HepG2 (cell line): ENCODE results near the gene THRA. TPM values are rescaled to one million over a fixed set of nuclear protein-coding genes. Genes with fewer than 3 reads are reported as not detected.
A peak's percentile ranks its signal among the peaks of the same experiment; 100 is the strongest.

Experiments used
- ATAC-seq: fragments of 200-7000 bp; cut with Tn5 transposase; 3 replicates; pipeline ENCODE4 v1.9.1; 2020; ENCODE audit warnings: mild to moderate bottlenecking, moderate library complexity
- BruUV-seq: library from RNA; stranded (reverse); fragments of 400-500 nt; replicated peaks from 2 replicates; lab custom pipeline; 2021; lab: Mats Ljungman, UMichigan
- CTCF ChIA-PET: fragments of 300-600 bp; formaldehyde crosslinking; extraction: SDS; loops from one replicate; lab custom pipeline; 2021; ENCODE audit warnings: low total read pairs, inconsistent platforms, low intra/inter-chr PET ratio; lab: Yijun Ruan, JAX
- POLR2A ChIA-PET: fragments of 350-600 bp; sonication (Branson Sonifier 250); formaldehyde crosslinking; loops from one replicate; lab custom pipeline; 2020; ENCODE audit warnings: antibody characterized with exemption, inconsistent platforms; lab: Yijun Ruan, JAX
- DNase-seq: peaks from one replicate; pipeline ENCODE4 v3.0.0-alpha.2; 2015; ENCODE audit warnings: low spot score
- FAIRE-seq: peaks from 3 replicates; lab custom pipeline; 2011; peaks lifted over from hg19 to GRCh38; lab: Jason Lieb, UNC
- H2AFZ ChIP-seq: one replicate; pipeline ENCODE4 v1.6.1; 2011; ENCODE audit warnings: low read length, inconsistent platforms
- H3K27ac ChIP-seq: fragments of 300-600 bp; 3 replicates; pipeline ENCODE4 v1.8.0; 2011; ENCODE audit warnings: mixed run types, mild to moderate bottlenecking, mixed read lengths, low read length, inconsistent platforms; ENCODE audit not compliant: insufficient read depth; ENCODE audit errors: extremely low read length
- H3K27me3 ChIP-seq, 2 experiments: fragments of 200-600 bp in 1 of 2; 2 replicates in 1 of 2; 3 replicates in 1 of 2; pipeline versions ENCODE4 v1.6.0 to v1.8.0; 2011; ENCODE audit warnings: low read length in 2 of 2, mild to moderate bottlenecking in 2 of 2, moderate library complexity in 2 of 2, inconsistent platforms in 1 of 2; ENCODE audit not compliant: insufficient read depth in 2 of 2, control insufficient read depth in 1 of 2
- H3K36me3 ChIP-seq, 2 experiments: fragments of 200-600 bp in 1 of 2; replicated peaks in 1 of 2; 2 replicates in 1 of 2; 3 replicates in 1 of 2; pipeline versions ENCODE4 v1.5.1 to v1.8.0; 2011; ENCODE audit warnings: low read length in 2 of 2, inconsistent platforms in 1 of 2; ENCODE audit not compliant: insufficient read depth in 2 of 2, control insufficient read depth in 1 of 2
- H3K4me1 ChIP-seq: 2 replicates; pipeline ENCODE4 v1.5.1; 2012; ENCODE audit warnings: low read length, inconsistent platforms; ENCODE audit not compliant: insufficient read depth
- H3K4me2 ChIP-seq: 2 replicates; pipeline ENCODE4 v1.6.0; 2011; ENCODE audit warnings: low read depth, low read length, inconsistent platforms
- H3K4me3 ChIP-seq, 3 experiments: fragments of 200-600 bp in 1 of 3; sonication (generic), shearing (Covaris generic) in 1 of 3; replicated peaks in 1 of 3; 2 replicates each; pipeline ENCODE4 v1.5.1; 2011 to 2016; ENCODE audit warnings: low read length in 3 of 3, inconsistent platforms in 2 of 3, low read depth in 2 of 3, mild to moderate bottlenecking in 2 of 3, control low read depth in 1 of 3, mixed read lengths in 1 of 3; ENCODE audit not compliant: insufficient read depth in 1 of 3
- H3K79me2 ChIP-seq: one replicate; pipeline ENCODE4 v1.6.1; 2011; ENCODE audit warnings: low read length, inconsistent platforms; ENCODE audit not compliant: insufficient read depth
- H3K9ac ChIP-seq: 2 replicates; pipeline ENCODE4 v1.6.0; 2011; ENCODE audit warnings: mild to moderate bottlenecking, low read depth, low read length, inconsistent platforms; ENCODE audit not compliant: insufficient read depth
- H3K9me3 ChIP-seq: 2 replicates; pipeline ENCODE4 v1.5.1; 2012; ENCODE audit warnings: mild to moderate bottlenecking, low read length
- H4K20me1 ChIP-seq: 2 replicates; pipeline ENCODE4 v1.6.0; 2011; ENCODE audit warnings: inconsistent platforms, mild to moderate bottlenecking, low read length, moderate library complexity; ENCODE audit not compliant: insufficient read depth
- DPF2 ChIP-seq: sonication (generic); formaldehyde crosslinking; IDR thresholded peaks from 2 replicates; pipeline ENCODE4 v1.4.0; 2020; ENCODE audit warnings: mild to moderate bottlenecking, low read depth, missing genetic modification reagents, borderline replicate concordance
- DRAP1 ChIP-seq: IDR thresholded peaks from 2 replicates; pipeline ENCODE4 v1.6.1; 2016; ENCODE audit warnings: missing genetic modification reagents, missing compliant biosample characterization
- IRF9 ChIP-seq: sonication (generic); formaldehyde crosslinking; IDR thresholded peaks from 2 replicates; pipeline ENCODE4 v1.8.0; 2022; ENCODE audit warnings: missing genetic modification reagents, mild to moderate bottlenecking, borderline replicate concordance
- MAFG ChIP-seq: sonication (generic); formaldehyde crosslinking; IDR thresholded peaks from 2 replicates; pipeline ENCODE4 v1.5.1; 2020; ENCODE audit warnings: mild to moderate bottlenecking, missing genetic modification reagents
- MLX ChIP-seq: IDR thresholded peaks from 2 replicates; pipeline ENCODE4 v1.6.1; 2016
- MYPOP ChIP-seq: sonication (generic); formaldehyde crosslinking; IDR thresholded peaks from 2 replicates; pipeline ENCODE4 v1.8.1; 2023; ENCODE audit warnings: mild to moderate bottlenecking, moderate library complexity, missing genetic modification reagents
- PBX3 ChIP-seq: sonication (generic); formaldehyde crosslinking; IDR thresholded peaks from 2 replicates; pipeline ENCODE4 v1.8.1; 2023; ENCODE audit warnings: missing genetic modification reagents, inconsistent platforms, borderline replicate concordance
- PITX1 ChIP-seq: sonication (generic); formaldehyde crosslinking; IDR thresholded peaks from 2 replicates; pipeline ENCODE4 v1.5.1; 2020; ENCODE audit warnings: mild to moderate bottlenecking, missing genetic modification reagents
- TIGD3 ChIP-seq: sonication (generic); formaldehyde crosslinking; IDR thresholded peaks from 2 replicates; pipeline ENCODE4 v1.5.1; 2020; ENCODE audit warnings: mild to moderate bottlenecking, missing genetic modification reagents, borderline replicate concordance
- ZBTB21 ChIP-seq: sonication (generic); formaldehyde crosslinking; IDR thresholded peaks from 2 replicates; pipeline ENCODE4 v1.4.0; 2020; ENCODE audit warnings: missing genetic modification reagents
- ZNF383 ChIP-seq: sonication (generic); formaldehyde crosslinking; IDR thresholded peaks from 2 replicates; pipeline ENCODE4 v1.4.0; 2020; ENCODE audit warnings: missing genetic modification reagents, mild to moderate bottlenecking, borderline replicate concordance
- ZNF770 ChIP-seq: sonication (generic); formaldehyde crosslinking; IDR thresholded peaks from 2 replicates; pipeline ENCODE4 v1.5.0; 2020; ENCODE audit warnings: mild to moderate bottlenecking, missing genetic modification reagents
- ZNF777 ChIP-seq: sonication (generic); formaldehyde crosslinking; IDR thresholded peaks from 2 replicates; pipeline ENCODE4 v1.4.0; 2020; ENCODE audit warnings: missing genetic modification reagents
- whole genome bisulfite sequencing: methylation state at CpG from one replicate; pipeline ENCODE4 v1.1.6; 2017; ENCODE audit warnings: low lambda C conversion rate; 5-methylcytosine and 5-hydroxymethylcytosine counted together
- in situ Hi-C: cut with HindIII; loops from 2 replicates; pipeline ENCODE4 v1.10.0; 2017; ENCODE audit warnings: low pct_unique_long_range_greater_than_20kb; ENCODE audit not compliant: extremely low pct_ligation_motif_present
- intact Hi-C: fragments of 100-400 bp; cut with micrococcal nuclease; formaldehyde crosslinking; loops from one replicate; pipeline ENCODE4 v1.10.0; 2022; ENCODE audit not compliant: unreplicated experiment
- polyA plus RNA-seq, 8 experiments: library from polyadenylated mRNA; depleted of rRNA in 3 of 8; stranded (reverse) in 7 of 8; unstranded in 1 of 8; fragments of >200 nt; fragmentation: Illumina TruSeq in 4 of 8; extraction: Trizol in 4 of 8; gene quantifications; 2 replicates each; pipeline versions ENCODE4 v1.2.1 to v1.2.3, GENCODE V29; 2011 to 2016; ENCODE audit warnings: low read depth in 4 of 8, missing spikeins in 1 of 8, mixed read lengths in 1 of 8; ENCODE audit not compliant: insufficient read depth in 1 of 8
- total RNA-seq, 5 experiments: library from RNA; depleted of rRNA; stranded (reverse); fragments of >200 nt; fragmentation: Illumina TruSeq; extraction: Trizol; gene quantifications; 2 replicates each; pipeline ENCODE4 v1.2.3, GENCODE V29; 2016; ENCODE audit warnings: low read depth in 1 of 5

THRA gene
- total and polyA plus RNA-seq, 2 of the 13 experiments (the other 11 are each of a cell fraction or from before 2014, with no cell fraction given): 8.0 to 9.9 TPM

DNA sequence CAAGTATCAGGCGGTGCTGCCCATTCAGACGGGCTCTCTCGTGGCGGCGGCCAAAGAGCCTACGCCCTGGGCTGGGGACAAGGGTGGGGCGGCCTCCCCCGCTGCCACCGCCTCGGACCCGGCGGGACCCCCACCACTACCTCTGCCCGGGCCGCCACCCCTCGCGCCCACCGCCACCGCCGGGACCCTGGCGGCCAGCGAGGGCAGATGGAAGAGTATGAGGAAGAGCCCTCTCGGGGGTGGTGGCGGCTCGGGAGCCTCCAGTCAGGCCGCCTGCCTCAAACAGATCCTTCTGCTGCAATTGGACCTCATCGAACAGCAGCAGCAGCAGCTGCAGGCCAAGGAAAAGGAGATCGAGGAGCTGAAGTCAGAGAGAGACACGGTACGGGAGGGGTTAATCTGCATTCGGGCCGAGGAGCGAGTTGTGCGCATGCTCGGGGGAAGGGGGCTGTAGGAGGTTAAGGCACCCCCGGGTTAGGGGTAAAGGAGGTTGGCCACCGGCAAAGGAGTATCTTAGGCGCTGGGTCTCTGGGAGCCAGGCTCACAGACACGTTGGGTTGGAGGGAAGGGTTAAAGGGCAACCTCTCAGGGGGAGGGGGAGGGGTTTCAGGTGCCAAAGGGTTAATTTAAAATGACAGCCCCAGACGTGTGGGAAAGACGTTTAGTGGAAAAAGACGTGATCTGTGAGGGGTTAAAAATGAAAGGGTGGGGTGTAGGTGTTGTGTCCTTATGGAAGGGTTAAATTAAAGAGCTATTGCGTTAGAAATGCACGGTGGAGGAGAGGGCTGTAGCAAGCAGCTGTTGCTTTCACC lies 60.4 kb downstream of the THRA start:
- H3K36me3 ChIP-seq: peaks cover 11 to 23% of the 10 kb centered on the region in 2 experiments
- POLR2A ChIA-PET: interaction anchor here (0.8 to 11.1 kb wide), 8 partner anchors 10 to 52 kb away, joined by 3 to 150 read pairs (median 6); partner anchors contain the start of genes CASC3 and NR1D1
- H2AFZ ChIP-seq: no peak overlapping the region
- H3K79me2 ChIP-seq: peaks cover 56% of the 10 kb centered on the region
- H3K4me3 ChIP-seq: peak overlapping the region; percentile 91 to 98 (median 97)
- in situ Hi-C loops (no loop called here), intact Hi-C loops (loop anchor here (1.0 kb wide), 1 partner anchor 10 kb away; no protein-coding TSS in a partner anchor)
- 1% methylated on average over 27 of the region's 43 CpGs for WGBS
- peaks cover 38% of the 10 kb centered on the region for H3K4me1 ChIP-seq
- peak overlapping the region; percentile 97 for H3K9ac ChIP-seq
- H4K20me1 ChIP-seq: peaks cover 26% of the 10 kb centered on the region
- BruUV-seq: no TSS peak
- CTCF ChIA-PET: interaction anchor here (2.0 kb wide), 1 partner anchor 10 kb away, joined by 12 read pairs; no protein-coding TSS in a partner anchor
- DNase-seq (no peak), FAIRE-seq (peak; percentile 79), ATAC-seq (peak; percentile 30)
- H3K4me2 ChIP-seq: peak overlapping the region; percentile 91
- no peaks in the 10 kb centered on the region; a peak in 1 of 5 replicates for H3K27me3 ChIP-seq
- H3K27ac ChIP-seq: peak overlapping the region; percentile 74
- H3K9me3 ChIP-seq: no peaks in the 10 kb centered on the region
- TF ChIP-seq DPF2 (CRISPR knock-in tag) (no peak), TIGD3 (CRISPR knock-in tag) (no peak), MYPOP (CRISPR knock-in tag) (peak; percentile 13; the same call in 1 of the 2 replicates), DRAP1 (CRISPR knock-in tag) (no peak; the same call in 1 of the 2 replicates), ZNF777 (CRISPR knock-in tag) (no peak), MAFG (CRISPR knock-in tag) (no peak; the same call in 1 of the 2 replicates), ZNF383 (CRISPR knock-in tag) (no peak), MLX (no peak), PITX1 (CRISPR knock-in tag) (no peak), PBX3 (CRISPR knock-in tag) (no peak), ZBTB21 (CRISPR knock-in tag) (no peak), ZNF770 (CRISPR knock-in tag) (0 out of 2 replicates have a peak, but pooled peaks have one; percentile 4), IRF9 (CRISPR knock-in tag) (peak; percentile 56; the same call in 1 of the 2 replicates)
